NCI-H2107 treated with DMSO at 0.1 percent for 48 hours (cell line): Measurements from ENCODE around the gene TRIM40.
"Not testable (repeated sequence)": the region's sequence is repeated elsewhere in the genome, so short reads cannot be mapped to it uniquely, and the experiment has no call there.

Experiments
- DNase-seq: peaks from one replicate; lab custom pipeline; 2025; ENCODE audit not compliant: unreplicated experiment; lab: John Stamatoyannopoulos, UW

TRIM40 gene

GRCh38 chr6:30162265-30163089, 26.5 kb downstream of the TRIM40 start:
- DNase-seq, result no peak

DNA sequence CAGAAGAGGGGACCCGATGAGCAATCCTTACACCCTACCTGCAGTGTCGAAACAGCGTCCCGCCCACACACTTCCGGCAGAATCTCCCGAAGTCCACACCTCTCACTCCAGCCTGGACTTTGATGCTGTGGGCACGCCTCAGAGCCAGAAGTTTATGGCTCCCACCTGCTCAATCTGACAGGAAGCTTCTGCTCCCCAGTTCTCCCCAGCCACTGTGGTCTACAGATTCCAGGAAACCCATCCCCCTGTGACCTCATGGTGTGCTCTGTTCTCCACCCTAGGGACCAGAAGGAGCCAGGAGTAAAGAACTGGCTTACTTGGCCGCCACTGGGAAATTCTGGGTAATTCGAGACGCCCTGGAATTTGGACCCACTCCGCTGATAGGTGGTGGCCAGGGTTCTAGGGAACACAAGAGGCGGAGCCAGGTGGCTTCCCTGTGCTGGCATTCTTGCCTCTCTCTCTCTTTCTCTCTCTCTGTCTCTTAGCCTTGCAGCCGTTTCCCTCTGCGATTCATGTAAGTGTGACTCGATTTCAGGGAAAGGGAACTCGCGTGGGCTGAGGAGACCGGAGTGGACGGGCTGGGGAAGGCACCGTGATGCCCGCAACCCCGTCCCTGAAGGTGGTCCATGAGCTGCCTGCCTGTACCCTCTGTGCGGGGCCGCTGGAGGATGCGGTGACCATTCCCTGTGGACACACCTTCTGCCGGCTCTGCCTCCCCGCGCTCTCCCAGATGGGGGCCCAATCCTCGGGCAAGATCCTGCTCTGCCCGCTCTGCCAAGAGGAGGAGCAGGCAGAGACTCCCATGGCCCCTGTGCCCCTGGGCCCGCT, 27.4 kb downstream of the TRIM40 start, which contains the start of gene TRIM15:
Gene TRIM15 (plus strand): TSS at position 457 of the 828 bp plus-strand sequence. CDS start 139 bp downstream, at position 596.
- no peak for DNase-seq

- no peak for DNase-seq
Observed at GRCh38 chr6:30163918-30164654, 28.1 kb downstream of the TRIM40 start.

DNA sequence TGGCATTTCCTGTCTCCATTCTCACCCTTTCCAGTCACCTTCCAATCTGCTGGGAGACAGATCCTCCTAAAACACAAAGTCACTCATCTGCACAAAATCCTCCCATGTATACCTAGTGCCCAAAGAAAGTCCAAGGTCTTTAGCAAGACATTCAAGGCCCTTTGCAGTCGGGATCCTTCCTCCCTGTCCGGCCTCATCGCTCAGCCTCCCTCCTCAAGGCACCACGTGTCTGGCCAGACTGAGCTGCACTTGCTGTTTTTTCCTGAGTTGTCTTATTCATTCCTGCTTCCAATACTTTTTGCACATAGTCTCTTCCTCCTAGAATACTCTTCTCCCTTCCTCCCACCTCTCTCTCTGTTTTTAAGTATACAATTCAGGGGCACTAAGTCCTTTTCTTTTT, 28.8 kb downstream of the TRIM40 start:
- DNase-seq, result no peak

DNA sequence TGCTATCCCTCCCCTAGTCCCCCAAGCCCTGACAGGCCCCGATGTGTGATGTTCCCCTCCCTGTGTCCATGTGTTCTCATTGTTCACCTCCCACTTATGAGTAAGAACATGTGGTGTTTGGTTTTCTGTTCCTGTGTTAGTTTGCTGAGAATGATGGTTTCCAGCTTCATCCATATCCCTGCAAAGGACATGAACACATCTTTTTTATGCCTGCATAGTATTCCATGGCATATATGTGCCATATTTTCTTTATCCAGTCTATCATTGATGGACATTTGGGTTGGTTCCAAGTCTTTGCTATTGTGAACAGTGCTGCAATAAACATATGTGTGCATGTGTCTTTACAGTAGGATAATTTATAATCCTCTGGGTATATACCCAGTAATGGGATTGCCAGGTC, 29.3 kb downstream of the TRIM40 start:
- DNase-seq, result not testable (repeated sequence)

DNA sequence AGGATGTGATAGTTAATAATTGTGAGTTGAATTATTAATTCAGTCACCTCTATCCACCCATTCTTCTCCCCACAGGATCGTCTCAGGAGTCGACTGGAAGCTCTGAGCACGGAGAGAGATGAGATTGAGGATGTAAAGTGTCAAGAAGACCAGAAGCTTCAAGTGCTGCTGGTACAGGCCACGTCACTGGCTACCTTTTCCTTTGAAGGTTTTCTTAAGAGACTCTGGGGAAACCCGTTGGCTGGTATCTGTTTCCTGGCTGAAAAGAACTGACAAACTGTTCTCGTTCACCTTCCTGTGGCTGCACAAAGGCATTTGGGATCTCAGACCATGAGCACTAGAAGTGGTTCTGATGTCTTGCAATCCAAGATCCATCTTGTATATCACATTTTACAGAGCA, 31.2 kb downstream of the TRIM40 start:
- no peak for DNase-seq

- no peak for DNase-seq
Observed at GRCh38 chr6:30168741-30169140, 32.8 kb downstream of the TRIM40 start.

DNA sequence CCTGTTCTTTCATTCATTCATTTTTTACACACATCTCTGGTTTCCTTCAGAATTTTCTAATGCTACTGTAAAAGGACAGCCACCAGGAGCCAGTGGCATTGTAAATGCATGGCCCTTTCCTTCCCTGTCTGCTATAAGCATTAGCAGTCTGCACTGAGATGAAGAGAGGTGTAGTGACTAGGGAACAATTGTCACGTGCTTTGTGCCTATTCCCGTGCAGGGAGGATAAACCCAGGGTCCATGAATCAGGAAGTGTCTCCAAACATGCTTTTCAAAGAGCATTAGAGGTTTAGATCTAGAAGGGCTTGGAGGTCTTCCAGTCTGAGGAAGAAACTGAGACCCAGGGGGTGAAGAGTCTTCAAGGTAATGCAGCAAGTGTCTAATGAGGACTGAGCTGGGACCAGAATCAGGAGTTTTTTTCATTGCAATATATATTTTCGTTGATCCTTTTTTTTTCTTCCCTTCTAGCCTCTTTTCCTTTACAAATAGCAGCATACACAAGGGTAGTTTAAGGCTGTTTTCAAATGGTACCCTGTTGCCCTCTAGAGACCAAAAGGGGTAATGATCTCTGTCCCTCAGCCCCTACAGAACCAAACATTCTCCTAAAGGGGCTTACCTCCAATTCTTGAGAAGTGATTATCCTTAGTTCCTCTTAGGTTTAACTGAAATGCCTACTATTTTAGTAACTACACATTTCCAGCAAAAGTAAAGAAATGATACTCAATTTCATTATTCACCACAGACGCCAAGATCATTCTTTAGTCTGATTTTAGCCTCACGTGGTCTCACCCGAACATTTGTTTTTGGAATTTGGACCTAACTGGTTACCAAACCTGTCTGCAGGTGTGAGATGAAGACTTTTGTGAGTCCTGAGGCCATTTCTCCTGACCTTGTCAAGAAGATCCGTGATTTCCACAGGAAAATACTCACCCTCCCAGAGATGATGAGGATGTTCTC, 34.0 kb downstream of the TRIM40 start:
- no peak for DNase-seq

- no peak for DNase-seq
Observed at GRCh38 chr6:30171677-30172471, 35.9 kb downstream of the TRIM40 start.

DNA sequence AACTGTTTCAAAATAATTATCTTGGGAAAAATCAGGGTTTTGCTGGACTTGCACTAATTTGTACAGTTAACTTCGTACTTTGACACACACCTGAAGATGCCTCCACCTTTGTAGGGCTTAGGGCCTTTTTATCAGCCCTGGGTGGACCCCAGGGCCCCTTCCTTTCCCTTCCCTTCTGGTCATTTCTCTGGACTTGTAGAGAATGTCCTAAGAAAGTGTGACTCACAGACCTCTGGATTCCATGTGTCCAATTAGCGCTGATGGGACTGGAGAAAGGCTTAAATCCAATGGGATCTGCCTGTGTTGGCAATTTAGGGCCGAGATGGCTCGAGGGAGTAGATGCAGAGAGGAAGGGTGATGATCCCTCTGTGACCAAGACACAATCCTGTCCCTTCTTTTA, 36.7 kb downstream of the TRIM40 start:
- no peak for DNase-seq

DNA sequence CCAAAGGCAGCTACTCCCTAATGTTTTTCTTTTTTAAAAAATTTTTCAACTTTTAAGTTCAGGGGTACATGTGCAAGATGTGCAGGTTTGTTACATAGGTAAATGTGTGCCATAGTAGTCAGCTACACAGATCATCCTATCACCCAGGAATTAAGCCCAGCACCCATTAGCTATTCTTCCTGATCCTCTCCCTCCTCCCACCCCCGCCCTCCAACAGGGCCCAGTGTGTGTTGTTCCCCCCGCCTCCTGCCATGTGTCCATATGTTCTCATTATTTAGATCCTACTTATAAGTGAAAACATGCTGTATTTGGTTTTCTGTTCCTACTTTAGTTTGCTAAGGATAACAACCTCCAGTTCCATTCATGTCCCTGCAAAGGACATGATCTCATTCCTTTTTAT, 39.8 kb downstream of the TRIM40 start:
- no peak for DNase-seq

GRCh38 chr6:30178837-30179236, 42.9 kb downstream of the TRIM40 start:
- DNase-seq, result no peak

DNA sequence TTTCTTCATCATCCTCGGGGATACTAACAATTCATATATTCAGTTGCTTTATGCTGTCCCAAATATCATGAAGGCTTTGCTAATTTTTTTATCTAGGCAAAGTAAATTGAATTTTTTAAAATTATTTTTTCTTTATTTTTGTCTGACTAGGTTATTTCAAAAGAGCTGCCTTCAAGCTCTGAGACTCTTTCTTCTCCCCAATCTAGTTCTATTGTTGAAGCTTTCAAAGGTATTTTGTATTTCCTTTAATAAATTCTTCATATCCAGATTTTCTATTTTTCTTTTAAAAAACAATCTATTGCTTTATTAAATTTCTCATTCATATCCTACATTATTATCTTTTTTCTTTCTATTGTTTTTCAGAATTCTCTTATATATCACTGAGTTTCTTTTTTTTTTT, 44.2 kb downstream of the TRIM40 start:
- DNase-seq, result no peak

- no peak for DNase-seq
Observed at GRCh38 chr6:30184417-30185031, 48.6 kb downstream of the TRIM40 start.

DNA sequence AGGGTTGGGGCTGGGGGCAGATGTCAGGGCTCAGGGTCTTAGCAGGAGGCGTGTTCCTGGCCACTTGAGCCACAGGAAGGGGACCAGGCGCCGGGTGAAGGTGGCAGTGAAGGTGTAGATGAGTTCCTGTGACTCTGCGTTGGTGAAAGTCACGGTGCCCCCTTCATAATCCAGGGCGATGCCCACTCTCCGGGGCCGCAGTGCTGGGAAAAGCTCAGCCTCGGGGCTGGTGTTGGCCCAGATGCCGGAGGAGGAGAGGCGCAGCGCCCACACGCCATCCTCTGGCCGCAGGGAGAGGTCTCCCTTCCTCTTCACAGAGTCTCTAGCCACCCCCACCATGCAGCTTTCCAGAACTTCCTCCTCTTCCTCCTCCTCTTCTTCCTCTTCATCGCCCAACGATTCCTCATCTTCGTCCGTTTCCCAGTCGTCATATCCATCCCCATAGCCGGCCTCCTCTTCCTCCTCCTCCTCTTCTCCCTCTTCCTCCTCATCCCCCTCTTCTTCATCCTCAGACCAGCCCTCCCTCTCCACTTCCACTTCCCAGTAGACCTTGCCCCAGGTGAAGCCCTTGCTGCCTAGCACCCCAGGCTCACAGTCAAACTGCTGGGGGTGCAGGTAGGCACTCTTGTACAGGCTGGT, 50.0 kb downstream of the TRIM40 start:
- DNase-seq, result no peak

GRCh38 chr6:30188541-30188940, 52.6 kb downstream of the TRIM40 start:
- DNase-seq, result no peak

DNA sequence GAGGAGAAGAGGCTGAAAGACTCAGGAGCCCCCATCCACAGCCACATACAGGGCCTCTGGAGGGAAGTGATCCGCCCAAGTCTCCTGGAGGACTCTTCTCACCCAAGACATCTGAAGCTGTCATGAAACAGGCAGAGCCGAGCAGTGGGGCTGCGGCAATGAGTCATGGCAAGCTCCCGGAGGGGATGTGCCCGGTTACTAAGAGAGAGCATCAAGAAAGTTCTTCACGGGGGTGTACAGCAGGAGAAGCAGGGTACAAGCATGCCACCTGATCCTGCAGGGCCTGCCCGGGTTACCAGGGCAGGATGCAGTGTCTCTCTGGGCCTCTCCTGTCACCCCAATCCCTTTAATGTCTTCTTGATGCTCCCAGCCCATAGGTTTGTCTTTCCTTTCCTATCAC, 56.1 kb downstream of the TRIM40 start:
- no peak for DNase-seq

DNA sequence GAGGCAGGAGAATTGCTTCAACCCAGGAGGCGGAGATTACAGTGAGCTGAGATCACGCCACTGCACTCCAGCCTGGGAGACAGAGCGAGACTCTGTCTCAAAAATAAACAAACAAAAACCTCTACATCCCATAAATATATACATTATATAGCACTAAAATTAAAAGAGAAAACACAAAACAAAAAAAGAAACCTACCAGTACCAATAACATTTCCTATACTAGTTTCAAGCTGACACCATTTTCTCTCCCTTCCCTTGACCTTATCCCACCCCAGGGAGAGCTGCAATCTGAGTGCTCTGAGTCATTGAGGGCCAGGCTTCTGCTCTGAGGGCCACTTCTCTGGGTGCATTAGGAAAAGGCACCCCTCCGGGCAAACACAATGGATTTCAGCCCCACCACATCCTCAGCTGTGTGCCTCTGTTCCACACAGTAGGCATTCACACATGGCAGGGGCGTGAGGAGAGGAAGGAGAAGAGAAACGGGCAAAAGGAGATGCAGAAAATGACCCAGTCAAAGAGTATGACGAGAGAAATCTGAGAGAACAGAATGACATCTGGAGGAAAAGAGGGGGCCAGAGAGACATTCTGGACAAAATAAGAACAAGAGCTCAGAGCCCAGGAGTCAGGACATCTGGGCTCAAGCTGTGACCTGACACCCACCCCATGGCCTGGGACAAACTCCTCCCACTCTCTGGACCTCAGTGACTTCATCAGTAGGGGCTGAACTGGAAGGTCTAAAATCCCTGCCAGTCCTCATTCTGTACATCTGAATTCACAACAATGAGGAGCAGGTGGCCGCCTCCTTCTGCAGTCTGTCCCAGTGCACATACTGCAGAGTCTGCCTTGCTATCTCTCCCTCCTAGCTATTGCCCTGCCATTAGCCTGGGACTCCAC, 59.1 kb downstream of the TRIM40 start:
- no peak for DNase-seq
